ENCODE results near the gene DHRS9. TPM values are rescaled to one million over a fixed set of nuclear protein-coding genes. Genes with fewer than 3 reads are reported as not detected.

The DHRS9 gene
- polyA plus RNA-seq, 2 of the 4 experiments (the other 2 are of a cell fraction) = 0.19 to 0.25 TPM

- TF ChIP-seq JUNB (IDR thresholded peaks at IDR 0.05) = no peak
- no peak for TF ChIP-seq NR3C1 (IDR thresholded peaks at IDR 0.05)
Measured at GRCh38 chr2:169110916-169111315, 41.6 kb downstream of the DHRS9 start (continued).

DNA sequence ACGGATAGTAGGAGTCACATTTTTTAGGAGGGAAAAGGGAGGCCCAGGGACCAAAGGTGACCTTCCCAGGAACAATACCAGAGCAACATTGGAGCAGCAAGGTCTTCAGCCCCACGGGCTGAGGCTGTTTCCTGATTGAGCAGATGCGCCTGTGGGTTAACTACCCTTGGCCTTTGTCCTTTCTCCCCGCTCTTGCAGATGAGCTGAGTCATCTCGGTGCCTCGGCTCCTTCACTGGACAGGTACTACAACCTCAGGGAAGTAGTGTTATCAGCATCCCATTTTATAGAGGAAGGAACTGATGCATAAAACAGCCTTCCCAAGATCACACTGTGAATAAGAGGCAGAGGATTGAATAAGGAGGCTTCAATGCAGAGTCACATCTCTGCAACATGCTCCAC lies 43.5 kb downstream of the DHRS9 start:
- H3K4me1 ChIP-seq = no peaks in the 10 kb centered on the region
- FAIRE-seq (no peak), DNase-seq (ENCODE audit: low read depth in 1 of 2, low spot score in 1 of 2) (no peak), ATAC-seq (no peak)
- H3K9me3 ChIP-seq = no peaks in the 10 kb centered on the region
- H3K4me3 ChIP-seq = no peak overlapping the region
- H3K4me2 ChIP-seq = no peak overlapping the region
- TF ChIP-seq, protein P1, sequence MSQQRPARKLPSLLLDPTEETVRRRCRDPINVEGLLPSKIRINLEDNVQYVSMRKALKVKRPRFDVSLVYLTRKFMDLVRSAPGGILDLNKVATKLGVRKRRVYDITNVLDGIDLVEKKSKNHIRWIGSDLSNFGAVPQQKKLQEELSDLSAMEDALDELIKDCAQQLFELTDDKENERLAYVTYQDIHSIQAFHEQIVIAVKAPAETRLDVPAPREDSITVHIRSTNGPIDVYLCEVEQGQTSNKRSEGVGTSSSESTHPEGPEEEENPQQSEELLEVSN (IDR thresholded peaks at IDR 0.05; ENCODE audit: borderline replicate concordance, low read depth) = no peak
- TF ChIP-seq KDM5A (IDR thresholded peaks at IDR 0.05) (no peak), TFCP2L1 (CRISPR knock-in tag; IDR thresholded peaks at IDR 0.05) (no peak), JUNB (IDR thresholded peaks at IDR 0.05) (no peak), EP300 (IDR thresholded peaks at IDR 0.05) (no peak), CBX8 (IDR thresholded peaks at IDR 0.05) (no peak), USF2 (IDR thresholded peaks at IDR 0.05) (no peak), RAD21 (conservative IDR thresholded peaks at IDR 0.05 in 1 of 2, IDR thresholded peaks at IDR 0.05 in 1 of 2) (no peak), HMGXB4 (CRISPR knock-in tag; IDR thresholded peaks at IDR 0.05; ENCODE audit: borderline replicate concordance) (no peak), CBX2 (IDR thresholded peaks at IDR 0.05; ENCODE audit: borderline replicate concordance, low read depth) (no peak), BHLHE40 (IDR thresholded peaks at IDR 0.05; ENCODE audit: low read depth, low read length) (no peak), CHD4 (IDR thresholded peaks at IDR 0.05; ENCODE audit: borderline replicate concordance) (no peak), NR3C1 (IDR thresholded peaks at IDR 0.05) (no peak)
- TF ChIP-seq, protein P2, sequence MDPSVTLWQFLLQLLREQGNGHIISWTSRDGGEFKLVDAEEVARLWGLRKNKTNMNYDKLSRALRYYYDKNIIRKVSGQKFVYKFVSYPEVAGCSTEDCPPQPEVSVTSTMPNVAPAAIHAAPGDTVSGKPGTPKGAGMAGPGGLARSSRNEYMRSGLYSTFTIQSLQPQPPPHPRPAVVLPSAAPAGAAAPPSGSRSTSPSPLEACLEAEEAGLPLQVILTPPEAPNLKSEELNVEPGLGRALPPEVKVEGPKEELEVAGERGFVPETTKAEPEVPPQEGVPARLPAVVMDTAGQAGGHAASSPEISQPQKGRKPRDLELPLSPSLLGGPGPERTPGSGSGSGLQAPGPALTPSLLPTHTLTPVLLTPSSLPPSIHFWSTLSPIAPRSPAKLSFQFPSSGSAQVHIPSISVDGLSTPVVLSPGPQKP (IDR thresholded peaks at IDR 0.05; ENCODE audit: low read depth, low read length) = no peak
- TF ChIP-seq, protein P3, sequence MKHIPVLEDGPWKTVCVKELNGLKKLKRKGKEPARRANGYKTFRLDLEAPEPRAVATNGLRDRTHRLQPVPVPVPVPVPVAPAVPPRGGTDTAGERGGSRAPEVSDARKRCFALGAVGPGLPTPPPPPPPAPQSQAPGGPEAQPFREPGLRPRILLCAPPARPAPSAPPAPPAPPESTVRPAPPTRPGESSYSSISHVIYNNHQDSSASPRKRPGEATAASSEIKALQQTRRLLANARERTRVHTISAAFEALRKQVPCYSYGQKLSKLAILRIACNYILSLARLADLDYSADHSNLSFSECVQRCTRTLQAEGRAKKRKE (CRISPR knock-in tag; IDR thresholded peaks at IDR 0.05; ENCODE audit: low read depth) = no peak
- ChIA-PET POLR2A (no interaction called here), CTCF (interaction anchor here (1.2 to 5.8 kb wide), 3 partner anchors 9 to 28 kb away, joined by 3 to 78 read pairs (median 4); no protein-coding TSS in a partner anchor)
- 60% methylated on average over 6 of the region's 6 CpGs for WGBS (ENCODE audit: missing lambda C conversion rate)
- no peak overlapping the region for H3K27ac ChIP-seq

DNA sequence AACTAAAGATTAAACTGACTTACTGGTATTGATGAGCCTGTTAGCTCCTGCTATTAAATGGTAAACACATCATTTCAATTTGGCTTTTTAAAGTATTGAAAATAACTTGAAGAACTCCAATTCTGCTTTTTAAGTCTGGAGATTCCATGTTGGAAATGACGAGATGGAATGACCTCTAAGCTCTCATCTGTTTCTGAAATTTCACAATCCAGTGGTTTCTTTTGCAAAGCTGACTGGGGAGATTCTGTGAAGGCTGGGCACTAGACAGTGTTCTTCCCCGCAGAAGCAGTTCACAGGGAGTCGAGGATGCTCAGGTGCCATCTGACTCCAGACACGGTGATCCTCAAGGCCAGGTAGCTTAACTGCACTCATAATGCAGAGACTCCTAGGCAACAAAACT lies 44.7 kb downstream of the DHRS9 start:
- ChIA-PET CTCF (interaction anchor here (1.3 to 1.9 kb wide), 3 partner anchors 18 to 153 kb away, joined by 4 to 5 read pairs (median 4); no protein-coding TSS in a partner anchor), POLR2A (no interaction called here)
- WGBS (ENCODE audit: missing lambda C conversion rate) = 50% methylated on average over 4 of the region's 4 CpGs
- FAIRE-seq (no peak), DNase-seq (ENCODE audit: low read depth in 1 of 2, low spot score in 1 of 2) (no peak), ATAC-seq (no peak)
- H3K4me1 ChIP-seq = no peaks in the 10 kb centered on the region
- no peak overlapping the region for H3K4me2 ChIP-seq
- no peaks in the 10 kb centered on the region for H3K9me3 ChIP-seq
- H3K4me3 ChIP-seq = no peak overlapping the region
- no peak overlapping the region for H3K27ac ChIP-seq
- no peak for TF ChIP-seq KDM5A (IDR thresholded peaks at IDR 0.05)
- no peak for TF ChIP-seq BCL3 (IDR thresholded peaks at IDR 0.05)
- no peak for TF ChIP-seq RARB (CRISPR knock-in tag; IDR thresholded peaks at IDR 0.05)
- no peak for TF ChIP-seq NFE2L2 (conservative IDR thresholded peaks at IDR 0.05; ENCODE audit: low read length)
- no peak for TF ChIP-seq FOSL2 (IDR thresholded peaks at IDR 0.05)
- no peak for TF ChIP-seq FOSL2 (CRISPR knock-in tag; IDR thresholded peaks at IDR 0.05)
- TF ChIP-seq BHLHE40 (IDR thresholded peaks at IDR 0.05; ENCODE audit: low read depth, low read length) = no peak
- TF ChIP-seq USF2 (IDR thresholded peaks at IDR 0.05) = no peak
- TF ChIP-seq, protein P4, sequence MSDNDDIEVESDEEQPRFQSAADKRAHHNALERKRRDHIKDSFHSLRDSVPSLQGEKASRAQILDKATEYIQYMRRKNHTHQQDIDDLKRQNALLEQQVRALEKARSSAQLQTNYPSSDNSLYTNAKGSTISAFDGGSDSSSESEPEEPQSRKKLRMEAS (IDR thresholded peaks at IDR 0.05) = no peak
- no peak for TF ChIP-seq CHD4 (IDR thresholded peaks at IDR 0.05; ENCODE audit: borderline replicate concordance)
